Astrocyte of the spinal cord (primary cell): Measurements from ENCODE around the gene PSPH.
A peak's percentile ranks its signal among the peaks of the same experiment; 100 is the strongest.

Source experiments
- DNase-seq: peaks from one replicate; pipeline ENCODE4 v3.0.0; 2011; ENCODE audit warnings: low read depth, low spot score
- H3K4me3 ChIP-seq: 2 replicates; pipeline ENCODE4 v1.5.1; 2011; ENCODE audit warnings: low read depth, mild to moderate bottlenecking, low read length, moderate library complexity
- in situ Hi-C: cut with HindIII; loops from 2 replicates; pipeline ENCODE4 v1.10.0; 2017; ENCODE audit warnings: low sequenced_read_pairs
- TF ChIP-seq, protein P1 (sequence below): IDR thresholded peaks from 2 replicates; pipeline ENCODE4 v1.5.1; 2012; ENCODE audit warnings: low read depth, mild to moderate bottlenecking, low read length, inconsistent platforms

PSPH gene

GRCh38 chr7:55964261-55965099, 86.8 kb downstream of the PSPH start, which contains the start of gene NIPSNAP2:
Gene NIPSNAP2, plus strand, starts transcription at chr7:55964585. Its CDS starts 25 bp downstream, at chr7:55964610.
- in situ Hi-C loops, result no loop called here
- TF ChIP-seq, protein P1, sequence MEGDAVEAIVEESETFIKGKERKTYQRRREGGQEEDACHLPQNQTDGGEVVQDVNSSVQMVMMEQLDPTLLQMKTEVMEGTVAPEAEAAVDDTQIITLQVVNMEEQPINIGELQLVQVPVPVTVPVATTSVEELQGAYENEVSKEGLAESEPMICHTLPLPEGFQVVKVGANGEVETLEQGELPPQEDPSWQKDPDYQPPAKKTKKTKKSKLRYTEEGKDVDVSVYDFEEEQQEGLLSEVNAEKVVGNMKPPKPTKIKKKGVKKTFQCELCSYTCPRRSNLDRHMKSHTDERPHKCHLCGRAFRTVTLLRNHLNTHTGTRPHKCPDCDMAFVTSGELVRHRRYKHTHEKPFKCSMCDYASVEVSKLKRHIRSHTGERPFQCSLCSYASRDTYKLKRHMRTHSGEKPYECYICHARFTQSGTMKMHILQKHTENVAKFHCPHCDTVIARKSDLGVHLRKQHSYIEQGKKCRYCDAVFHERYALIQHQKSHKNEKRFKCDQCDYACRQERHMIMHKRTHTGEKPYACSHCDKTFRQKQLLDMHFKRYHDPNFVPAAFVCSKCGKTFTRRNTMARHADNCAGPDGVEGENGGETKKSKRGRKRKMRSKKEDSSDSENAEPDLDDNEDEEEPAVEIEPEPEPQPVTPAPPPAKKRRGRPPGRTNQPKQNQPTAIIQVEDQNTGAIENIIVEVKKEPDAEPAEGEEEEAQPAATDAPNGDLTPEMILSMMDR, result peak; percentile 38
- H3K4me3 ChIP-seq, result peak within 1 kb of the TSS; percentile 64
- peak; percentile 32 for DNase-seq

- TF ChIP-seq, protein P1, result no peak
- DNase-seq, result no peak
- in situ Hi-C loops, result no loop called here
- H3K4me3 ChIP-seq, result peak overlapping the region; percentile 49
Measured at GRCh38 chr7:55963584-55964168, 87.6 kb downstream of the PSPH start.

GRCh38 chr7:55962014-55962413, 89.2 kb downstream of the PSPH start:
- DNase-seq, result no peak
- no peak overlapping the region for H3K4me3 ChIP-seq
- TF ChIP-seq, protein P1, result no peak
- in situ Hi-C loops, result no loop called here
